IMR-90 (cell line): ENCODE results near the gene SLC4A5. TPM values are rescaled to one million over a fixed set of nuclear protein-coding genes. Genes with fewer than 3 reads are reported as not detected.
A peak's percentile ranks its signal among the peaks of the same experiment; 100 is the strongest.

ENCODE experiments used
- ATAC-seq: fragments of 200-7000 bp; cut with Tn5 transposase; 2 replicates; pipeline ENCODE4 v1.9.1; 2020; ENCODE audit warnings: low read depth, mild to moderate bottlenecking, moderate library complexity
- BruUV-seq: library from RNA; stranded (reverse); fragments of 400-500 nt; replicated peaks from 2 replicates; lab custom pipeline; 2021; lab: Mats Ljungman, UMichigan
- CTCF ChIA-PET: fragments of 300-600 bp; formaldehyde crosslinking; extraction: SDS; loops from one replicate; lab custom pipeline; 2021; ENCODE audit warnings: antibody characterized with exemption; lab: Yijun Ruan, JAX
- POLR2A ChIA-PET: fragments of 300-600 bp; sonication (Branson Sonifier 250); formaldehyde crosslinking; loops from one replicate; lab custom pipeline; 2022; ENCODE audit warnings: antibody characterized with exemption; ENCODE audit not compliant: unreplicated experiment; lab: Charles Lee
- DNase-seq: peaks from one replicate; pipeline ENCODE4 v3.0.0; 2013
- H2AFZ ChIP-seq: replicated peaks from 2 replicates; pipeline ENCODE3; 2013; ENCODE audit warnings: low read length, mild to moderate bottlenecking; ENCODE audit not compliant: poor library complexity
- H2AK5ac ChIP-seq: 2 replicates; pipeline ENCODE4 v1.6.1; 2013; ENCODE audit warnings: low read depth, low read length, inconsistent platforms
- H2AK9ac ChIP-seq: replicated peaks from 2 replicates; pipeline ENCODE3; 2013; ENCODE audit warnings: mild to moderate bottlenecking, low read depth, low read length, moderate library complexity; ENCODE audit not compliant: poor library complexity
- H2BK120ac ChIP-seq: 2 replicates; pipeline ENCODE4 v1.6.1; 2013; ENCODE audit warnings: low read depth, low read length, inconsistent platforms
- H2BK15ac ChIP-seq: 3 replicates; pipeline ENCODE4 v1.6.1; 2013; ENCODE audit warnings: low read depth, low read length, inconsistent platforms
- H2BK20ac ChIP-seq: 2 replicates; pipeline ENCODE4 v1.6.1; 2013; ENCODE audit warnings: low read depth, mild to moderate bottlenecking, inconsistent platforms, low read length, moderate library complexity
- H2BK5ac ChIP-seq: 2 replicates; pipeline ENCODE4 v1.6.1; 2013; ENCODE audit warnings: mild to moderate bottlenecking, low read depth, low read length, inconsistent platforms; ENCODE audit not compliant: poor library complexity, severe bottlenecking
- H3K14ac ChIP-seq: replicated peaks from 2 replicates; pipeline ENCODE4 v1.6.1; 2013; ENCODE audit warnings: low read depth, low read length, inconsistent platforms
- H3K18ac ChIP-seq: 2 replicates; pipeline ENCODE4 v1.6.1; 2013; ENCODE audit warnings: low read depth, low read length, control low read depth
- H3K23ac ChIP-seq: 2 replicates; pipeline ENCODE4 v1.6.1; 2013; ENCODE audit warnings: low read depth, low read length, inconsistent platforms
- H3K27ac ChIP-seq: 2 replicates; pipeline ENCODE4 v1.5.1; 2013; ENCODE audit warnings: mild to moderate bottlenecking, control low read depth, low read length; ENCODE audit not compliant: insufficient read depth
- H3K27me3 ChIP-seq: 2 replicates; pipeline ENCODE4 v1.6.1; 2013; ENCODE audit warnings: low read length; ENCODE audit not compliant: control insufficient read depth, insufficient read depth
- H3K36me3 ChIP-seq: 2 replicates; pipeline ENCODE4 v1.6.1; 2013; ENCODE audit warnings: low read length, mixed read lengths; ENCODE audit not compliant: control insufficient read depth, insufficient read depth
- H3K4ac ChIP-seq: 2 replicates; pipeline ENCODE4 v1.6.1; 2013; ENCODE audit warnings: low read depth, low read length, inconsistent platforms
- H3K4me1 ChIP-seq: 2 replicates; pipeline ENCODE4 v1.6.1; 2013; ENCODE audit warnings: low read length, mixed read lengths; ENCODE audit not compliant: control insufficient read depth, insufficient read depth
- H3K4me2 ChIP-seq: 2 replicates; pipeline ENCODE4 v1.6.1; 2013; ENCODE audit warnings: low read depth, mild to moderate bottlenecking, control low read depth, low read length, moderate library complexity
- H3K4me3 ChIP-seq: 2 replicates; pipeline ENCODE4 v1.5.1; 2013; ENCODE audit warnings: low read depth, mild to moderate bottlenecking, control low read depth, low read length, moderate library complexity; ENCODE audit not compliant: insufficient read depth
- H3K56ac ChIP-seq: 2 replicates; pipeline ENCODE4 v1.6.1; 2013; ENCODE audit warnings: low read length, inconsistent platforms; ENCODE audit not compliant: insufficient read depth; ENCODE audit errors: extremely low read depth
- H3K79me1 ChIP-seq, 2 experiments: 2 replicates each; pipeline ENCODE4 v1.6.1; 2013; ENCODE audit warnings: low read length in 2 of 2, inconsistent platforms in 1 of 2, low read depth in 1 of 2
- H3K9ac ChIP-seq: 2 replicates; pipeline ENCODE4 v1.6.1; 2013; ENCODE audit warnings: low read depth, low read length, control low read depth
- H3K9me1 ChIP-seq: 2 replicates; pipeline ENCODE4 v1.6.1; 2013; ENCODE audit warnings: low read length, inconsistent platforms; ENCODE audit not compliant: insufficient read depth
- H3K9me3 ChIP-seq: 2 replicates; pipeline ENCODE4 v1.6.1; 2013; ENCODE audit warnings: low read length; ENCODE audit not compliant: control insufficient read depth, insufficient read depth
- H4K20me1 ChIP-seq: 2 replicates; pipeline ENCODE4 v1.6.1; 2013; ENCODE audit warnings: low read length, inconsistent platforms; ENCODE audit not compliant: insufficient read depth
- H4K5ac ChIP-seq: 2 replicates; pipeline ENCODE4 v1.6.1; 2013; ENCODE audit warnings: mild to moderate bottlenecking, low read depth, low read length, control low read depth
- H4K8ac ChIP-seq, 2 experiments: 2 replicates each; pipeline ENCODE4 v1.6.1; 2013; ENCODE audit warnings: low read depth in 2 of 2, low read length in 2 of 2, control low read depth in 1 of 2, inconsistent platforms in 1 of 2
- H4K91ac ChIP-seq: 2 replicates; pipeline ENCODE4 v1.6.1; 2013; ENCODE audit warnings: low read depth, low read length, inconsistent platforms; ENCODE audit not compliant: insufficient read depth
- CHD1 ChIP-seq: IDR thresholded peaks from 2 replicates; pipeline ENCODE4 v1.6.1; 2012; ENCODE audit warnings: low read depth, low read length, improper control_type of control experiment
- MAFK ChIP-seq: IDR thresholded peaks from 2 replicates; pipeline ENCODE4 v1.6.1; 2012; ENCODE audit warnings: low read depth, low read length, improper control_type of control experiment
- POLR2A ChIP-seq: IDR thresholded peaks from 2 replicates; pipeline ENCODE4 v1.6.1; 2012; ENCODE audit warnings: mild to moderate bottlenecking, low read depth, low read length
- RCOR1 ChIP-seq: IDR thresholded peaks from 2 replicates; pipeline ENCODE4 v1.6.1; 2012; ENCODE audit warnings: mild to moderate bottlenecking, low read length, improper control_type of control experiment; ENCODE audit not compliant: insufficient replicate concordance
- WGBS, 2 experiments: methylation state at CpG; one replicate each; pipeline versions ENCODE4 v1.1.5 to v1.1.7; 2013; ENCODE audit warnings: missing lambda C conversion rate in 2 of 2; ENCODE audit not compliant: insufficient read length in 1 of 2; ENCODE audit errors: extremely low coverage in 2 of 2; 5-methylcytosine and 5-hydroxymethylcytosine counted together
- dilution Hi-C: fragments of 300-500 bp; cut with HindIII; formaldehyde crosslinking; loops from one replicate; pipeline ENCODE4 v1.14.3; 2018; ENCODE audit warnings: low sequenced_read_pairs; ENCODE audit not compliant: unreplicated experiment
- in situ Hi-C: fragments of 300-500 bp; cut with MboI; formaldehyde crosslinking; loops from 3 replicates; pipeline ENCODE4 v1.14.3; 2019; ENCODE audit warnings: low sequenced_read_pairs, inconsistent platforms, mixed read lengths
- intact Hi-C: fragments of 100-400 bp; cut with micrococcal nuclease; formaldehyde crosslinking; loops from 2 replicates; pipeline ENCODE4 v1.10.0; 2022
- polyA plus RNA-seq, 3 experiments: library from polyadenylated mRNA; depleted of rRNA; stranded (reverse); fragments of >200 nt; gene quantifications; 2 replicates each; pipeline ENCODE4 v1.2.3, GENCODE V29; 2012; ENCODE audit warnings: low replicate concordance in 1 of 3
- total RNA-seq: library from RNA; depleted of rRNA; stranded (reverse); fragments of >200 nt; gene quantifications from 2 replicates; pipeline ENCODE4 v1.2.3, GENCODE V29; 2012
- TF ChIP-seq, protein P1 (sequence below): conservative IDR thresholded peaks from 2 replicates; pipeline ENCODE4 v1.5.1; 2012; ENCODE audit warnings: mild to moderate bottlenecking, low read depth, low read length, improper control_type of control experiment

The SLC4A5 gene
- total and polyA plus RNA-seq, 2 of the 4 experiments (the other 2 are of a cell fraction) = 0.18 to 0.22 TPM

DNA sequence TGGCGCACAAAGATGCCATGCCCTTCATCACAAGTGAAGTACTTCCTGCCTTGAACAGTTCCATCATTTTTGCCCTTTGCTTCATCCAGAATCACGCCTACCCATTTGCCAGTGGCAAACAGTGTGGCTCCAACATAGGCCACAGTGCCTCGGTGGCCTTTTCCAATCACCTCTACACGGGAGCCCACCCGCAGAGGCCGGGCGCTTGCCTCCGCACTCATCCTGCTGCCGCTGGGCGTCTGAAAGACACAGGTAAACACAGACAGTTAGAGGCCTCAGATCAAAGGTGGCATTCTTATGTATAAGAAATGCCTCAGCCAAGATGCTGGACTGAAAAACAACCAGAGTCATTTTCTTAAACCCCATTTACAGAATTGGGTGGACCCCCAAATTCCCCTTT is 34.8 kb upstream of the SLC4A5 start:
- no peak overlapping the region for H2BK20ac ChIP-seq
- no peak for TF ChIP-seq MAFK
- TF ChIP-seq RCOR1 = no peak
- TF ChIP-seq, protein P1, sequence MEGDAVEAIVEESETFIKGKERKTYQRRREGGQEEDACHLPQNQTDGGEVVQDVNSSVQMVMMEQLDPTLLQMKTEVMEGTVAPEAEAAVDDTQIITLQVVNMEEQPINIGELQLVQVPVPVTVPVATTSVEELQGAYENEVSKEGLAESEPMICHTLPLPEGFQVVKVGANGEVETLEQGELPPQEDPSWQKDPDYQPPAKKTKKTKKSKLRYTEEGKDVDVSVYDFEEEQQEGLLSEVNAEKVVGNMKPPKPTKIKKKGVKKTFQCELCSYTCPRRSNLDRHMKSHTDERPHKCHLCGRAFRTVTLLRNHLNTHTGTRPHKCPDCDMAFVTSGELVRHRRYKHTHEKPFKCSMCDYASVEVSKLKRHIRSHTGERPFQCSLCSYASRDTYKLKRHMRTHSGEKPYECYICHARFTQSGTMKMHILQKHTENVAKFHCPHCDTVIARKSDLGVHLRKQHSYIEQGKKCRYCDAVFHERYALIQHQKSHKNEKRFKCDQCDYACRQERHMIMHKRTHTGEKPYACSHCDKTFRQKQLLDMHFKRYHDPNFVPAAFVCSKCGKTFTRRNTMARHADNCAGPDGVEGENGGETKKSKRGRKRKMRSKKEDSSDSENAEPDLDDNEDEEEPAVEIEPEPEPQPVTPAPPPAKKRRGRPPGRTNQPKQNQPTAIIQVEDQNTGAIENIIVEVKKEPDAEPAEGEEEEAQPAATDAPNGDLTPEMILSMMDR = no peak
- no peak for TF ChIP-seq POLR2A
- TF ChIP-seq CHD1 = no peak
- ChIA-PET CTCF (interaction anchor here (2.2 kb wide), 1 partner anchor 13 kb away, joined by 7 read pairs; no protein-coding TSS in a partner anchor), POLR2A (no interaction called here)
- H2AK5ac ChIP-seq = peak overlapping the region; percentile 38; the same call in 1 of the 2 replicates
- no peaks in the 10 kb centered on the region for H3K27me3 ChIP-seq
- intact Hi-C loops = no loop called here
- no peak overlapping the region for H2AFZ ChIP-seq
- no peak overlapping the region for H3K23ac ChIP-seq
- DNase-seq (no peak), ATAC-seq (no peak)
- no TSS peak for BruUV-seq
- H2BK5ac ChIP-seq = no peak overlapping the region
- no peak overlapping the region for H3K27ac ChIP-seq
- H3K9me1 ChIP-seq = peaks cover 25% of the 10 kb centered on the region
- no peak overlapping the region for H2BK15ac ChIP-seq
- H2BK120ac ChIP-seq = no peak overlapping the region
- H3K4ac ChIP-seq = no peak overlapping the region
- WGBS, 2 experiments = 98% methylated on average over 6 of the region's 10 CpGs; no CpG with 5 or more reads in 1 of the 2 experiments
- H3K4me2 ChIP-seq = no peak overlapping the region
- no peak overlapping the region for H4K91ac ChIP-seq
- no peaks in the 10 kb centered on the region for H3K9me3 ChIP-seq
- H3K79me1 ChIP-seq = peaks cover 31 to 95% of the 10 kb centered on the region in 2 experiments
- H2AK9ac ChIP-seq = no peak overlapping the region
- no peak overlapping the region for H4K5ac ChIP-seq
- no peak overlapping the region for H3K18ac ChIP-seq
- no peak overlapping the region for H3K4me3 ChIP-seq
- in situ Hi-C loops = no loop called here
- H3K9ac ChIP-seq = no peak overlapping the region
- peaks cover 16% of the 10 kb centered on the region for H3K4me1 ChIP-seq
- H3K36me3 ChIP-seq = peaks cover 16% of the 10 kb centered on the region
- H3K14ac ChIP-seq = no peak overlapping the region
- dilution Hi-C loops = no loop called here
- H4K20me1 ChIP-seq = peaks cover 42% of the 10 kb centered on the region
- H3K56ac ChIP-seq = no peak overlapping the region
- no peak overlapping the region for H4K8ac ChIP-seq
